ENCODE measurements around the gene OPHN1.

Gene OPHN1

DNA sequence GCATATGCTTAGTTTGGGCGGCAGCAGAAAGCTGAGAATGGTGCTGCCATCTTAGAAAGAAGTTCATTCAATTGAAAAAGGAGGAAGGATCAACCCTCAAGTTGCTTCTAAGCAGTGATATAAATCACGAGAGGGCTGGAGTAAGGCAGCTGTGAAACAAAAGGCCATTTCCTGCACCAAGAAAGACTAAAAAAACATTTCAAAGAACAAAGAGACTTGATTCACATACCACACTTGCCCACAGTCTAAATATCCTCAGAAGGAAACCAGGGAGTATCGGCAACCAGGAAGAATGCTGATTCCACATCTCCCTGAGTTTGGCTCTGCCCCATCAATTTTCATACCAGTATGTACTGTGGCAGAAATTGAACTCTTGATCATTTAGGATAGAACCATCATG is 240.1 kb downstream of the OPHN1 start:
- TF ChIP-seq FOXP2 (optimal IDR thresholded peaks at IDR 0.05; ENCODE audit: borderline replicate concordance, extremely low read depth, extremely low read length, insufficient read depth) (no peak), TAF1 (IDR thresholded peaks at IDR 0.05; ENCODE audit: borderline replicate concordance, insufficient read depth, low read length) (no peak), REST (IDR thresholded peaks at IDR 0.05; ENCODE audit: insufficient read depth in 1 of 2, low read depth in 2 of 2, low read length in 2 of 2) (no peak), SIN3A (IDR thresholded peaks at IDR 0.05; ENCODE audit: borderline replicate concordance, insufficient read depth, low read length) (no peak), POLR2AphosphoS5 (IDR thresholded peaks at IDR 0.05; ENCODE audit: low read depth, low read length) (no peak)

DNA sequence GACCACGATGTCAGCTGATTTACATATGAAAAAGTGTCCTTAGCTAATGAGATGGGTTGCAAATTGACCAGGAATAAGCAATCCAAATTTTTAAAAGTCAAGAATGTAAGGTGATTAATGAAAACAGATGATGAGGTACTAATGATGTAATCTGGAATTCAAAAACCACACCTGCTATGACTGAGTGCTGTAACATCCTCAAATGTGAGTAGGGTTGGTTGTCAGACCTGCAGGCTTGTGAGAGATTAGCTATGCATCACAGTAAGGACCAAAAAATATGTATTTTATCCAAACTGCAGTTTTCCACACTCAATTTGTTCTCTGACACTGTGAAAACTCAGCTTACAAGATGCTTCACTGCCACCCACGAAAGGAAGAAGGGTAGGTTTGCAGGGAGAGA is 242.5 kb downstream of the OPHN1 start:
- TF ChIP-seq REST (IDR thresholded peaks at IDR 0.05; ENCODE audit: insufficient read depth in 1 of 2, low read depth in 2 of 2, low read length in 2 of 2): no peak
- TF ChIP-seq SIN3A (IDR thresholded peaks at IDR 0.05; ENCODE audit: borderline replicate concordance, insufficient read depth, low read length): no peak
- TF ChIP-seq FOXP2 (optimal IDR thresholded peaks at IDR 0.05; ENCODE audit: borderline replicate concordance, extremely low read depth, extremely low read length, insufficient read depth): no peak
- TF ChIP-seq TAF1 (IDR thresholded peaks at IDR 0.05; ENCODE audit: borderline replicate concordance, insufficient read depth, low read length): no peak
- no peak for TF ChIP-seq POLR2AphosphoS5 (IDR thresholded peaks at IDR 0.05; ENCODE audit: low read depth, low read length)

GRCh38 chrX:68186552-68187262 is 246.6 kb downstream of the OPHN1 start:
- TF ChIP-seq FOXP2 (optimal IDR thresholded peaks at IDR 0.05; ENCODE audit: borderline replicate concordance, extremely low read depth, extremely low read length, insufficient read depth) (no peak), REST (IDR thresholded peaks at IDR 0.05; ENCODE audit: insufficient read depth in 1 of 2, low read depth in 2 of 2, low read length in 2 of 2) (no peak), POLR2AphosphoS5 (IDR thresholded peaks at IDR 0.05; ENCODE audit: low read depth, low read length) (no peak), SIN3A (IDR thresholded peaks at IDR 0.05; ENCODE audit: borderline replicate concordance, insufficient read depth, low read length) (no peak)

GRCh38 chrX:68185161-68185560 is 248.1 kb downstream of the OPHN1 start:
- TF ChIP-seq TAF1 (IDR thresholded peaks at IDR 0.05; ENCODE audit: borderline replicate concordance, insufficient read depth, low read length): no peak
- no peak for TF ChIP-seq SIN3A (IDR thresholded peaks at IDR 0.05; ENCODE audit: borderline replicate concordance, insufficient read depth, low read length)
- TF ChIP-seq REST (IDR thresholded peaks at IDR 0.05; ENCODE audit: insufficient read depth in 1 of 2, low read depth in 2 of 2, low read length in 2 of 2): no peak
- TF ChIP-seq POLR2AphosphoS5 (IDR thresholded peaks at IDR 0.05; ENCODE audit: low read depth, low read length): no peak
- TF ChIP-seq FOXP2 (optimal IDR thresholded peaks at IDR 0.05; ENCODE audit: borderline replicate concordance, extremely low read depth, extremely low read length, insufficient read depth): no peak
